ENCODE data around the gene AGXT.

AGXT gene

DNA sequence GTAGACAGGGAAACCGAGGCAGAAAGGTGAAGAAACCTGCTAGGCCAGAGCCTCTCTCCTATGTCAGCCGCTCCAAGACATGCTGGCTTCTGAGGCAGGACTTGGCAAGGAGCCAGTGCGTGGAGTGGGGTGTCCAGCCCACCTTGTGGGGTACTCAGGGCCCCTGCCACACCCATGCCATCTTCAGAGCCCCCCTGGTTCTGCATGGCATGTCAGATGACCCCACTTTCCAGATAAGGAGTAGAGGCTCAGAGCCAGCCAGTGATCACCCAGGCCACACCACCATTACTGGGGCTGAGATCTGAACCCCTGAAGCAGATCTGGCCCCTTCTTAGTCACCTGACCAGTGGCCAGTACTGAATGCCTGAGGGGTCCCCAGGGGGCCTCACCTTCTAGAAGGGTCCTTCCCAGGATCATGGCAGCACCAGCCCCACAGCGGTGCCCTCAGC is 52.2 kb downstream of the AGXT start:
- Histone ChIP-seq H3K27me3 (ENCODE audit: low read depth, low read length) (no peaks in the 10 kb centered on the region), H2AFZ (ENCODE audit: low read depth, low read length) (no peak overlapping the region), H3K4me3 (ENCODE audit: low read length) (no peak overlapping the region), H3K4me2 (ENCODE audit: low read length) (no peak overlapping the region), H3K79me2 (ENCODE audit: low read length) (no peaks in the 10 kb centered on the region), H3K4me1 (ENCODE audit: low read length) (peaks cover 5% of the 10 kb centered on the region), H4K20me1 (ENCODE audit: insufficient read depth, low read length) (no peaks in the 10 kb centered on the region), H3K9ac (ENCODE audit: low read length) (no peak overlapping the region), H3K36me3 (replicated peaks; ENCODE audit: low read depth, low read length) (no peaks in the 10 kb centered on the region), H3K27ac (ENCODE audit: low read length) (no peak overlapping the region), H3K9me3 (ENCODE audit: insufficient read depth, low read length) (no peaks in the 10 kb centered on the region)
- TF ChIP-seq, protein P1, sequence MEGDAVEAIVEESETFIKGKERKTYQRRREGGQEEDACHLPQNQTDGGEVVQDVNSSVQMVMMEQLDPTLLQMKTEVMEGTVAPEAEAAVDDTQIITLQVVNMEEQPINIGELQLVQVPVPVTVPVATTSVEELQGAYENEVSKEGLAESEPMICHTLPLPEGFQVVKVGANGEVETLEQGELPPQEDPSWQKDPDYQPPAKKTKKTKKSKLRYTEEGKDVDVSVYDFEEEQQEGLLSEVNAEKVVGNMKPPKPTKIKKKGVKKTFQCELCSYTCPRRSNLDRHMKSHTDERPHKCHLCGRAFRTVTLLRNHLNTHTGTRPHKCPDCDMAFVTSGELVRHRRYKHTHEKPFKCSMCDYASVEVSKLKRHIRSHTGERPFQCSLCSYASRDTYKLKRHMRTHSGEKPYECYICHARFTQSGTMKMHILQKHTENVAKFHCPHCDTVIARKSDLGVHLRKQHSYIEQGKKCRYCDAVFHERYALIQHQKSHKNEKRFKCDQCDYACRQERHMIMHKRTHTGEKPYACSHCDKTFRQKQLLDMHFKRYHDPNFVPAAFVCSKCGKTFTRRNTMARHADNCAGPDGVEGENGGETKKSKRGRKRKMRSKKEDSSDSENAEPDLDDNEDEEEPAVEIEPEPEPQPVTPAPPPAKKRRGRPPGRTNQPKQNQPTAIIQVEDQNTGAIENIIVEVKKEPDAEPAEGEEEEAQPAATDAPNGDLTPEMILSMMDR (IDR thresholded peaks at IDR 0.05; ENCODE audit: low read depth, low read length), result no peak
- no peak for TF ChIP-seq EZH2phosphoT487 (IDR thresholded peaks at IDR 0.05; ENCODE audit: low read depth)

DNA sequence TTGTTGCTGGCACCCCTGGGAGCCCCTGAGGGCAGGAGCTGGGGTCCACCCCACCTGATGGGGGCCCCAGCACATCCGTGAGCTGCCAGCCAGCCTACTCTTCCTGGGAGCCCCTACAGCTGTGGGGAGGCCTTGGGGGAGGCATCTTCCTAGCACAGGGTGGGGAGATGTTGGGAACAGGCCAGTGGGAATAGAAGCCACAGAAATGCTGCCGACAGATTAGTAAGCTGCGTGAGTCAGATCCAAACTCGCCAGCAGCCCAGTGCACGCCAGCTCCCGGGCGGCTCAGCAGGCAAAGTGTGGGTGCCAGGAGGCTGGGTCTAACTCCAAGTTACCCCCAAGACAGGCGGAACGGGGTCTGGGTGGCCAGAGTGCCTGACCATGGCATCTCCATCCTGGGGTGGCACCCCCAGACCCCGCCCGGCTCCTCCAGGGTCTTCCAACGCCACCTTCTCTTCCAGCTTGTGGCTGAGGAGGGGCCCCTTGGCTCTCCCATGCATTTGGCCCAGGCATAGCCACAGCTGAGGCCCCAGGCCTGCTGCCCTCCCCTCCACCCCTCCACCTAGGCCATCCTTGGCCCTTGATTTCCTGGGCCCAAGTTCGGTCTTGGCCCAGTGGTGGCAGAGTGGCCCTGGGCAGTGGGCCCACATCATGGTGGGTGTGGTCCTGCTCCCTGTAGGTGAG is 52.8 kb downstream of the AGXT start:
- Histone ChIP-seq H3K27ac (ENCODE audit: low read length) (no peak overlapping the region), H3K4me2 (ENCODE audit: low read length) (no peak overlapping the region)

DNA sequence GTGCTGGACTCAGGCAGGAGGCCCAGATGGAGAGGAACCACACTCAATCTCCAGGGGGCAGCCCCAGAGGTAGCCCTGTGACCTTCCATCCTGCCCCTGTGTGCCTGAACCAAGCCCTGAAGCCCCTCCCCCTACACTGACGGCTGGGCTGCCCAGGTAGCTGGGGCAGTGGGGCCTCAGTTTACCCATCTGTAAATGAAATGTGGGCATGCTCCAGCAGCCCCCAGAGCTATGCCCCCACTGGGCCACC is 53.3 kb downstream of the AGXT start:
- no peaks in the 10 kb centered on the region for H3K79me2 ChIP-seq (ENCODE audit: low read length)
- H3K27ac ChIP-seq (ENCODE audit: low read length), result no peak overlapping the region
- no peak overlapping the region for H2AFZ ChIP-seq (ENCODE audit: low read depth, low read length)
- H3K9ac ChIP-seq (ENCODE audit: low read length), result no peak overlapping the region
- no peak overlapping the region for H3K4me3 ChIP-seq (ENCODE audit: low read length)
- no peaks in the 10 kb centered on the region for H4K20me1 ChIP-seq (ENCODE audit: insufficient read depth, low read length)
- no peaks in the 10 kb centered on the region for H3K36me3 ChIP-seq (replicated peaks; ENCODE audit: low read depth, low read length)
- no peaks in the 10 kb centered on the region for H3K9me3 ChIP-seq (ENCODE audit: insufficient read depth, low read length)
- no peaks in the 10 kb centered on the region for H3K27me3 ChIP-seq (ENCODE audit: low read depth, low read length)
- TF ChIP-seq, protein P1 (IDR thresholded peaks at IDR 0.05; ENCODE audit: low read depth, low read length), result no peak
- no peak overlapping the region for H3K4me2 ChIP-seq (ENCODE audit: low read length)
- peaks cover under 1% of the 10 kb centered on the region for H3K4me1 ChIP-seq (ENCODE audit: low read length)

More for the DNA sequence above, 52.8 kb downstream of the AGXT start:
- H3K4me1 ChIP-seq (ENCODE audit: low read length), result peaks cover 5% of the 10 kb centered on the region
- no peak overlapping the region for H3K9ac ChIP-seq (ENCODE audit: low read length)
- H3K9me3 ChIP-seq (ENCODE audit: insufficient read depth, low read length), result no peaks in the 10 kb centered on the region
- no peaks in the 10 kb centered on the region for H3K79me2 ChIP-seq (ENCODE audit: low read length)
- no peak overlapping the region for H2AFZ ChIP-seq (ENCODE audit: low read depth, low read length)
- no peak overlapping the region for H3K4me3 ChIP-seq (ENCODE audit: low read length)
- H3K36me3 ChIP-seq (replicated peaks; ENCODE audit: low read depth, low read length), result no peaks in the 10 kb centered on the region
- no peaks in the 10 kb centered on the region for H4K20me1 ChIP-seq (ENCODE audit: insufficient read depth, low read length)
- H3K27me3 ChIP-seq (ENCODE audit: low read depth, low read length), result no peaks in the 10 kb centered on the region
- TF ChIP-seq EZH2phosphoT487 (IDR thresholded peaks at IDR 0.05; ENCODE audit: low read depth), result no peak
- TF ChIP-seq, protein P1 (IDR thresholded peaks at IDR 0.05; ENCODE audit: low read depth, low read length), result no peak

DNA sequence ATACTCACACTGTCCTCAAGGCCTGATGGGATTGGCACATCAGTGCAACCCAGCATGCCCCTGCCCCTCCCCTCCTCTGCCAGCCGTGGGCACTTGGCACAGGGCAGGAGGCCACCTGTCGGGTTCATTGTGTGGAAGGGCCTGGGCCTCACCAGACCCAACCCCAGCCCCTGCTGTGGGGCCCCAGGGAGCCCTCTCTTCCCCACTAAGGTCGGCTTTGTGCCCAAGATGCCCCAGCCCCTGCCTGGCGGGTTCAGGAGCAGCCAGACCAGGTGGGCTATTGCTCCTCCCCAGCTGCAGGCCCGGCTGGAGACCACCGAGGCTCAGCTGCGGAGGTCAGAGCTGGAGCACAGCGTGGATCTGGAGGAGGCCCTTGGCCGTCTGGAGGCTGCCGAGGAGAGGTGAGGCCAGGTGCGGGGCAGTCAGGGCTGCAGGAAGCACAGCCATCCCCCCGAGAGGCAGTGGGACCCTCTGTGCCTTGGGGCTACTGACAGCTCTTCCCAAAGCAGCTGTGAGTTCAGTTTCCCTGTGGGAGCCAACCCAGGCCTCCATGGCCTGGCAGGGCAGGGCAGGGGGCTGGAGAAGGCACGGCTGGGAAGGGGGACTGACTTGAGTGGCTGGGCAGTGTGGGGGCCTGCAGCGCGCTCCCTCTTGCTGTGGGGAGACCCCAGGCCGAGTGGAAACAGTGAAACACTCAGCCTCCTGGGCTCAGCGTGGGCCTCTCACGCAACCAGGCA is 53.8 kb downstream of the AGXT start:
- Histone ChIP-seq H3K9ac (ENCODE audit: low read length) (no peak overlapping the region), H3K4me1 (ENCODE audit: low read length) (no peaks in the 10 kb centered on the region), H3K4me3 (ENCODE audit: low read length) (no peak overlapping the region), H3K36me3 (replicated peaks; ENCODE audit: low read depth, low read length) (no peaks in the 10 kb centered on the region), H2AFZ (ENCODE audit: low read depth, low read length) (no peak overlapping the region), H3K27ac (ENCODE audit: low read length) (no peak overlapping the region), H3K27me3 (ENCODE audit: low read depth, low read length) (no peaks in the 10 kb centered on the region), H3K9me3 (ENCODE audit: insufficient read depth, low read length) (no peaks in the 10 kb centered on the region), H3K4me2 (ENCODE audit: low read length) (no peak overlapping the region), H4K20me1 (ENCODE audit: insufficient read depth, low read length) (no peaks in the 10 kb centered on the region), H3K79me2 (ENCODE audit: low read length) (no peaks in the 10 kb centered on the region)
- TF ChIP-seq, protein P1 (IDR thresholded peaks at IDR 0.05; ENCODE audit: low read depth, low read length), result no peak
- no peak for TF ChIP-seq EZH2phosphoT487 (IDR thresholded peaks at IDR 0.05; ENCODE audit: low read depth)
